HG03571 (cell line): Measurements from ENCODE around the gene KRTAP5-5.
"Not testable (repeated sequence)": the region's sequence is repeated elsewhere in the genome, so short reads cannot be mapped to it uniquely, and the experiment has no call there.

Source experiments
- ATAC-seq: cut with Tn5 transposase; IDR thresholded peaks from one replicate; pipeline ENCODE4 v1.9.1; 2021; ENCODE audit not compliant: unreplicated experiment

Gene KRTAP5-5

DNA sequence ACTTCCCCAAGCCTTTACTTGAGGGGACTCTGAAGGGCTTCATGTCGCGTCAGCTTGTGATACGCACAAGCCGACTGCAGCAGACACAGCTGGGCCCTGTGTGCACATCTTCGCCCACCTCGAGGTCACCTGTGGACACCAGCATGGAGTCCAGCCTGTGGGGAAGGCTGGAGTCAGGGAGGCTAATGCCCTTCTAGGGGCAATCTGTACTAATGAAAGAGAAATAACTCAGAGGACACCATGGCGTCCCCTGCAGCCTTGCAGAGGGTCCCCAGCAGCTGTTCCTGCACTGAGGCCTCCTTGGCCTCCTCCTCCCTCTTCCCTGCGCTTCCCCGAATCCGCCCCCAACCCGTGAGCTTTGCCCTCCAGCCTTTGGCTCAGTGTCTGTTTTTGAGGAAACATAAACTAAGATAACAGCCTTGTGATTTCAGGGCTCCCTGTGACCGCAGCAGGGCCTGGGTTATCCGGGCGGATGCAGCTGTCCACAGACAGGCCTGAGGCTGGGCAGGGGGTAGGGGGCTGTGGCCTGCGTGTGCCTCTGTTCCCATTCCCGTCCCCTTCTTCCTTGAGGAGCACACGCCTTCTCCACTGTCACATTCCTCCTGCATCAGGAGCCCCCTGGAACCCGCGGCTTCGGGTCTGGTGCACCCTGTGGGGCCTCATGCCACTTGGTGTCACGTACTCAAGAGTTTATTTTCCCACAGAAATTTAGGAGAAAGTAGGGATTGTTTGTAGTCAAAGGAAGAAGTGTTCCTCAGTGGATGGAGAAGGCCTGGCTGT is 25.0 kb downstream of the KRTAP5-5 start:
- ATAC-seq = no peak

DNA sequence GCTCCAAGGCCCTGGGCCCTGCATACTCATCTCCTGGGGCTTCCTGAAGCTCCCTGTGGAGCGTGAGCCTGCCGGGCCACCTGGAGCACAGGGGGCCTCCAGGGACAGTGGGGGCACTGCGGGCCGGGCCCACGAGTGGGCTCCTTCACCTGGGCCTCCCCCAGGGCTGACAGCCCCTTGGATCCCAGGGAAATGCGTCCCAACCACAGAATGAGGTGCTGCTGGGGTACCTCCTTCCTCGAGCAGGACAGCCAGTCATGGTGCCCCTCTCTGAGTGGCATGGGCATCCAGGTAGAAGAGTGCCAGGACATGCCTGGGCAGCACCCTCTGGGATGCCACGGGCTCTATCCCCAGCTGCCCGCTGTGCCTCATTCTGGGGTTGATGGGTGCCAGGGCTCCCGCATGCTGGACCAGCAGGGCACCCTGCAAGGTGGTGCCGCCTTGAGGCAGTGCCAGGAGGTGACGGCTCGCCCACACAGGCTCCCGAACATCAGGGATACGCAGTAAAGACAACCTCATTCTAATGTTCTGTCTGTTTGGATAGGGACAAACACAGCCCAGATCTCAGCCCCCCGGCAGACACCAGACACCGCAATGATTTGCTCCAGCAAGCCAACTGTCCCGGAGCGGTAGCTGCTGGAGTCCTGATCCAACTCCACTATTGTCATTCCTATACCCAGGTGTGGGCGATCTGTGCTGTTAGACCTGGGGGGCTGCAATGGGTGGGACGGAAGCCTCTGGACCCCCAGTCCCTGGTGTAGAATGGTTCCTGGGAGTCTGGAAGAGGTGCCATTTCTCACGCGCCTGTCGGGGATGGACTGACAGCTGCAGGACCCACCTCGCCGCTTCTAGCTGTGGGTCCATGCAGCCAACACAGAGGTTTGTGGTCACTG is 25.8 kb downstream of the KRTAP5-5 start:
- ATAC-seq = no peak

DNA sequence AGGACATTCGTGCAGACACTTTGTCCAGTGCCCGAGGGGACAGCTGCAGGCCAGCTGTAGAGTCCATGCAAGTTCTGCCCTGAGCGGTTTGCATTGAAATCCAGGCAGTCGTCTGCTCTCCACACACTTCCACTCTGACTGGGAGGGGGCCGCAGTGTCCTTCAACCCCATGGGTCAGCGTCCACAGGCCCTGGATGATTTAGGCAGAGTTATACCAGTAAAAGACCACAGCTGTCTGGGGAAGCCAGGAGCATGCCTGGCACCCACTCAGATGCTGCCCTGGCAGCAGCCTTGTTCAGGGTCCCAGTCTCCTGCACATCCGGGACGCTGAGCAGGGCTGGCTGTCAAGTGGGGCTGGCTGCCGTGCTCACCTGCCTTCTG is 26.5 kb downstream of the KRTAP5-5 start:
- no peak for ATAC-seq

DNA sequence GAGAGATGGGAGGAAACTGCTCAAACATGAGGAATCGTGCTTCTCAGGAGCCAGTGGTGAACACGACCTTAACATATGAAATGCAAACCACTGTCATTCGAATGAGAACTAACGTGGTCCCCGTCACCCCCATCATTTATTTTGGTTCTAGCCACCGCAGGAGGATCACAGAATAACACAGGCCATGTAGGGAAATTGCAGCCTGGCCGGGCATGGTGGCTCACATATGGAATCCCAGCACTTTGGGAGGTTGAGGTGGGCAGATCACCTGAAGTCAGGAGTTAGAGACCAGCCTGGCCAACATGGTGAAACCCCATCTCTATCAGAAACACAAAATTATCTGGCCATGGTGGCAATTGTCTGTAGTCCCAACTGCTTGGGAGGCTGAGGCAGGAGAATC is 27.1 kb downstream of the KRTAP5-5 start:
- ATAC-seq = no peak

DNA sequence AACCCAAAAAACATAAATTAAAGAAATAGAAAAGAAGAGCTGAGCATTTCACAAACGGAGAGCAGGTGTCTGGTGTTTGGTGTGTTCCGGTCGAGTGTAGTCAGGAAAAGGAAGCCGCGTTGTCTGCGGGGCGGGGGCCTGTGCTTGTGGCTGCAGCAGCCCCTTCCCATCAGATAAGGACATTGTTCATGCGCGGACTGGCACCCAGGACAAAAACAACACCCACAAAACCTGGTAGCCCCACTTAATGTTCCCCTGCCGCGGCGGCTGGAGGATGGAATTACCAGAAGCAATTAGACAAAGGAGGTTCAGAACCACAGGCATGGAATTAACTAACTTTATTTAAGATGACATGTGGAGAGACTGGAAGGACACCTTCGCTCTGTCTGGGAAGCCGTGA is 29.9 kb downstream of the KRTAP5-5 start:
- ATAC-seq = no peak

DNA sequence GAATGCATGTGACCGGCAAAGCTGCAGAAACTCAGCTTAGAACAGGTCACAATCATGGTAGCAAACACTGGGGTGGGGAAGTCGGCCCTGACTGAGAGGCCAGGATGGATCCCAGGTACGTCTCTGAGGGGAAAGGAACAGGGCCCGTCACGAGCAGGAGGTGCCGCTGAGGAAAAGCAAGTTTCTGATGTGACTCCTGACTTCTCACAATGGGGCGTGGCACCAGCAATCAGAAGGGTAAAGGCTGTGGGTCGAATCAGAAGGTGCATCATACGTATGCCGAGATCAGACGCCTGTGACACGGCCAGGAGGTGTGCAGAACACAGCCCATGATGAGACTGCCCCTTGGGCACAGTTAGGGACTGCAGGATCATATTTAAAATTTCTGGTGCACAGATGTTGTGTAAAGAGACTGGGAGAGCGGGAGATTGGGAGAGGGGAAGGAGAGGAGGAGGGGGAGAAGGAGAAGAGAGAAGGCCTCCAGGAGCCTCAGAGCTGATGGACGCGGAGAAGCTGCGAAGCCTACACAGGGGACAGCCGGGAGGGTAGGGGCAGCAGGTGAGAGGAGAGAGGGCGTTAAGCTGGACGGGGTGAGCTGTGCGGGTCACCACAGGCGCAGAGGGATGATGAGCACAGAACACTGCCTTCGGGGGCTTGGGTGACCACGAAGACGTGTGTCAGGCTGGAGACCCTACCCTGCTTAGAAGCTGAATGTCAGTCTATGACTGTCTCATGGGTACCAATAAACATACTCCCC is 30.7 kb downstream of the KRTAP5-5 start:
- ATAC-seq = no peak

DNA sequence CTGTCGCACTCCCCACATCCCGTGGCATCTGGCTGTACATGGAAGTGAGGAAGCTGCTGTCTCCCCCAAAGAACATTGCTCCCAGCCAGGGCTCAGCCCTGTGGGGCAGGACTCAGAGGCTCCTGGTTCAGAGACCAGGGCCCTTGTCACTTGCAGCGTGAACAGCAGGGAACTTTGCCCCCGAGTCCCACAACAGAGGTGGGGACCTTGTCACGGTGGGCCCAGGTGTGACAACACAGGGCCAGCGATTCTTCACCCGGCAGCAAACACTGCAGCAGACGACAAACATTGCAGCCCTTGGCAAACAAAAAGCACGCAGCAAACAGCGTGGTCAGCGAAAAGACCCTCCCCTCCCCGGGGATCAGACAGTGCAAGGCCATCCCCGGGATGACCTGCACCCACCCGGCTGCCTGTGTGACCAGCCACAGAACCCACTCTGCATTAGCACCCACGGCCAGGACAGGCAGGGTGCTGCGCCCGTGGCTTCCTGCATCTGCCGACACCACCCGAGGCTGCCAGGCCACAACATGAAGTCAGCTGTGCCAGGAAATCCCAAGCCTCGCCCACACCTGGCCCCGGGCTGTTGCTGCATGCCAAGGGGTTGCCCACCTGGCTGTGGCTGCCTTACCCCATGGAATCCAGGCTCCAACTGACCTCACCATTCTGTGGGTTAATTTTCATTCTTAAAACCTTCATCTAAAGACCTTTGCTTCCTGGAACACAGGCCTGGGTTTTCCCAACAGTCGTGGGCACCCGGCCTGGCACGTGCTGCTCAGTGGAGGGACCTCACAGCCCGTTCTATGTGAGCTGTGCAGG is 32.1 kb downstream of the KRTAP5-5 start:
- not testable (repeated sequence) for ATAC-seq

DNA sequence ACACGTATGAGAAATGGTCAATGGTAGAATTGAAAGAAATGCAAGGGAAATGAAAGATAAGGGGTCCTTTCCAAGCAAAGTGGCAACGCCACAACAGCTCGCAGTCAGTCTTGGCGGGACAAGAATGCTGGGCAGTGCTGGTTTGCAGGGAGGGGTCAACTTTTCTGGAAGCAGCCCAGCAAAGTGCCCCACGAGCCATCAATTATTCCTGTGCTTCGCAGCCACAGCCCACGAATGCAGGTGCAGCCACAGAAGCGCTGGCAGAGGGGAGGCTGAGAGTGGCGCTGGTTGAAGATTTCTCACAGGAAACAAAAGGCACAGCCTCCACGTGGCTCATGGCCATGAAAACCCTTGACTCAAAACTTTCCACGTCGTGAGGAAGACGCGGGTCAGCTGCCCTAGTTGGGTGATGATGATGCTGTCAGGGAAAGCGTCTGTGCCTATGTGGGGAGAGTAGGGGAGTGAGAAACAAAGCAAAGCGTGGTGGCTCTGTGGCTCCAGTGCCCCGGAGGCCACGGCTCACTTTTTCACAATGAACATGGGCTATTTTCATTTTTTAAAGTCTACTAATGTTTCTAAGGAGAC is 33.2 kb downstream of the KRTAP5-5 start:
- not testable (repeated sequence) for ATAC-seq

DNA sequence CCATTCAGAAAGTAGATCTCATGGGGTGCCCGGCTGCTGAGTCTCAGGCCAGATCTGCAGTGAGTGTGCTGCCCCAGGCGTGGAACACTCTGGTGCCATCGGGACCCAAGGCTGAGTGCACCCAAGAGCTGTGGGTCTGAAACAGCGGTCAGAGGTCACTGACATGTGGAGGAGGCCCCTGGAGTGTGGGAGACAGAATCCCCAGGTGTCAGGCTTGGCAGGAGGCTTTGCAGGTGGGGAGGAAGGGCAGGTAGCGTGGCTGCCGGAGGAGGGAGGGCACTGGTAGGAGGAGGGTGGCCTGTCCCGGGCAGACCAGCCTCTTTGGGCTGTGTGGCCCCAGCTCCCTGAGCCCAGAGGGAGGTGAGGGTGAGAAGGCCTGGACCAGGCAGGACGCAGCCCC is 35.7 kb downstream of the KRTAP5-5 start:
- no peak for ATAC-seq

DNA sequence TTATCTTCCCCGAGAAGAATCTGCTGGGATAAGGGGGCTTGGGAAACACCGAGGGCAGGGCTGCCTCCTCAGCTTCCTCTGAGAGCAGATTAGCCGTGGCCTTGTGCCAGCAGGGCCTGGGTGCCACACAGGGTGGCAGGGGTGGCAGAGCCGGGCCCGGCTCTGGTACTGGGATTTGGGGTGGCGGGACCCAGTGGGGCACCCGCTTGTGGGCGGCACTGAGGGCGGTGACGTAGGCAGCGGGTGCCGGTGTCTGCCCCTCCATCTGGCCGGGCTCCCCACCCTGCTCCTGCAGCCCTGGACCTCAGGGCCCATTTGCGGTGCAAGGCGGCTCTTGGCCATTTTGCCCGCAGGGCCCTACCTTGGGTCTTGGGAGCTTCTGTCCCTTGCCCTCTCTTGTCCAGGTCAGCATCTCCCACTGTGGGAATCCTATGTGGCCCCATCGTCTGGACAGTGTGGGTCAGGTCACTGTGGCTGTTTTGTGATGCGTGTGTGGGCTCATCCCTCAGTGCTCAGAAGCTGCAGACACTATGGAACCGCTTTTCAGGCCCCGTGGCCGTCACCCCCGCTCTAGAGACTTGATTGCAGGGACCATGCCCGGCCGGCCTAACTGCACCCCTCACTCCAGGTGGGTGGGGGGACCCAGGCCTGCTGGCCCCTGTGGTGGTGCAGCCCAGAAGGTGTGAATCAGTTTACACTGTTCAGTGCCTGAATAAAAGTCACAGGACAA is 37.7 kb downstream of the KRTAP5-5 start:
- no peak for ATAC-seq

DNA sequence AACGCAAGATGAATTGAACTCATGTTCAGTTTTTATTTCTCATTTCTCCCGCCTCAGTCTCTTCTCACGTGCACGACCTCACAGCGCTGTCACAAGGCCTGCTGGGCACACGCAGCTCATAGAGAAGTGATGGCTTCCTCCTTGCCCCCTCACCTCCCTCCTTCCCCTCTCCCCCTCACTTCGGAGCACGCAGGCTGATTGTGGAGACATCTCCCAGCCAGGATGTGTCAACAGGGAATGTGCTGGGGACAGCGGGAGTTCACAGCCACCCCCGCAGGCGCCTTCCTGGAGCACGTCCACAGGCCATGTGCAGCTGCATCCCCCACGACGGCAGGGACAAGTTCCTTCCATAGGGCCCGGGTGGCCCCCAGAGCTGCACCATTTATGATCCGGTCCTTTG is 38.3 kb downstream of the KRTAP5-5 start:
- no peak for ATAC-seq

DNA sequence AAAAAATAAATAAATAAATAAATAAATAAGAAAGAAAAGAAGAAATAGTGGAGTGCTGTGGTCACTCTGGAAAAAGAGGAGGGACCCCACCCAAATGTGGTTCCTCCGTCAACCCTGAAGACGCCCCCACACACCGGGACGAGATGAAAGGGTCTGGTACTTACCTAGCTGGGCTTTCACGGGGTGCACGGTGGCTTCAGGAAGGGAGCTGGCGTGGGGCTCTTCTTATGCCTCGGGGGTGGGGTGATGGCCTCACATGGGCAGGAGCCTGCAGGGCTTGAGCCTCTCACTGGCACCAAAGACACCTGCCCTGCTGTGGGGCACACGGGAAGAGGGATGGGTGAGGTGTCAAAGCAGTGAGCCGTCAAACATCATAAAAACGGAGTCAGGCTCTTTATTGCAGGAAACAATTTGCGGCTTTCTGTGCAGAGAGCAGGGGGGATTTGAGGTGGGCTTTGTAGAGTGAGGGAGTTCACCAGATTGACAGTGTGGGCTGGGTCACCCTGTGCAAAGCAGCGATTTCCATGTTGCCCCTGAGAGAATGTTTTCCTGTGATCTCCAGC is 39.4 kb downstream of the KRTAP5-5 start:
- ATAC-seq = no peak

DNA sequence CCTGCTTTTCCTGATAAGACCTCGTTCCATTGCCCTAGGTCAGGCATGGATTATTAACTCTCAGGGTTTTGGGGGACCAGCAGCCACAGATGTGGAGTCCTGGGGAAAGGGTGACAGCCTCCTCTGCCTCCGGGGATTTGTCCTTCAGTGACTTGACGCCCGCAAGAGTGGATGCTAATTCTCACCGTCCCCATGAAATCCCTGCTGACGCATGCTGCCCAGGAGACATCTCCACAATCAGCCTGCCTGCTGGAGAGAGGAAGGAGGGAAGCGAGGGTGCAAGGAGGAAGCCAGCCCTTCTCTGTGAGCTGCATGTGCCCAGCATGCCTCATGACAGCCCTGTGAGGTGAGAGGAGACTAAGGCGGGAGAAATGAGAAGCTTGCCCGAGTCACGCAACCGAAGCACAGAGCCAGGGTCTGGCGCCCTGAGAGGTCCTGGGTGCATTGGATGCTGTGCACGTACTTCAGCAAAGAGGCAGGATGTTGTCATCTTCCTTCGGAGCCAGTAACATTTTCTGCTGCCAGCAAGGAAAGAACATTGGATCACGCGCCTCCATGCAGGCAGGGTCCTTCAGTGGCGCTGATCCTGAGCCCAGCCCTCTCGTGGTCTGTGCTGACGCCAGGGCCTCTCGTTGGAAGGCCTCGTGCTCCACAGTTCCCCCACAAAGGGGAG is 40.1 kb downstream of the KRTAP5-5 start:
- ATAC-seq = no peak

DNA sequence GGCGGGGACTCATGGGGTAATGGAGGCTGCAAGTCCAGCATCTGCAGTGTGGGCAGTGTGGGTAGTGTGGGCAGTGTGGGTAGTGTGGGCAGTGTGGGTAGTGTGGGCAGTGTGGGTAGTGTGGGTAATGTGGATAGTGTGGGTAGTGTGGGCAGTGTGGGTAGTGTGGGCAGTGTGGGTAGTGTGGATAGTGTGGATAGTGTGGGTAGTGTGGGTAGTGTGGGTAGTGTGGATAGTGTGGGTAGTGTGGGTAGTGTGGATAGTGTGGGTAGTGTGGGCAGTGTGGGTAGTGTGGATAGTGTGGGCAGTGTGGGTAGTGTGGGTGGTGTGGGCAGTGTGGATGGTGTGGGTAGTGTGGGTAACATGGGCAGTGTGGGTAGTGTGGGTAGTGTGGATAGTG is 40.9 kb downstream of the KRTAP5-5 start:
- ATAC-seq = not testable (repeated sequence)

DNA sequence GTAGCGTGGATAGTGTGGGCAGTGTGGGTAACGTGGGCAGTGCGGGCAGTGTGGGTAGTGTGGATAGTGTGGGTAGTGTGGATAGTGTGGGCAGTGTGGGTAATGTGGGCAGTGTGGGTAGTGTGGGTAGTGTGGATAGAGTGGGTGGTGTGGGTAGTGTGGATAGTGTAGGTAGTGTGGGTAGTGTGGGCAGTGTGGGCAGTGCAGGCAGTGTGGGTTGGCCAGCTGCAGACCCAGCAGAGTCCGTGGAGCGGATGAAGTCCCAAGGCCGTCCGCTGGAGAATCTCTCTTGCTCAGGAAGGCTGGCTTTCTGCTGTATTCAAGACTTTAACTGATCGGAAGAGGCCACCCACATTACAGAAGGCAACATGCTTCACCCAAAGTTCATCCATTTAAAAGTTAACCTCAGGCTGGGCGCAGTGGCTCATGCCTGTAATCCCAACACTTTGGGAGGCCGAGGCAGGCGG is 41.4 kb downstream of the KRTAP5-5 start:
- ATAC-seq = no peak

DNA sequence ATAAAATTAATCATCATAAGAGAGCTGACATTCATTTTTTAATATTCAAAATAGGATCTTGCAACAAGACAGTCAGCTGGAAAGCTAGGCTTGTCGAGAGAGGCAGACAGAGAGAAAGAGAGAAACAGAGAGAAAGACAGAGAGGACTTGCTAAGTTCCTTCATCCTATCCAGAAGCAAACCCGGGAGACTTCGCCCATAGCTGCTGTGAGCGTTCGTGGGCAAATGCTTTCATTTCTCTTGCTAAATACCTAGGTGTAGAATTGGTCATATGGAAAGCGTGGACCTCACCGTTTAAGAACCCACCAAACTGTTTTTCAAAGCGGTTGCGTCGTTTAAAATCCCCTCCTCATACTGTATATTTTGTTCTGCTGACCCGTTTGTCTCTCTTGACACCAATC is 42.1 kb downstream of the KRTAP5-5 start:
- ATAC-seq = no peak

DNA sequence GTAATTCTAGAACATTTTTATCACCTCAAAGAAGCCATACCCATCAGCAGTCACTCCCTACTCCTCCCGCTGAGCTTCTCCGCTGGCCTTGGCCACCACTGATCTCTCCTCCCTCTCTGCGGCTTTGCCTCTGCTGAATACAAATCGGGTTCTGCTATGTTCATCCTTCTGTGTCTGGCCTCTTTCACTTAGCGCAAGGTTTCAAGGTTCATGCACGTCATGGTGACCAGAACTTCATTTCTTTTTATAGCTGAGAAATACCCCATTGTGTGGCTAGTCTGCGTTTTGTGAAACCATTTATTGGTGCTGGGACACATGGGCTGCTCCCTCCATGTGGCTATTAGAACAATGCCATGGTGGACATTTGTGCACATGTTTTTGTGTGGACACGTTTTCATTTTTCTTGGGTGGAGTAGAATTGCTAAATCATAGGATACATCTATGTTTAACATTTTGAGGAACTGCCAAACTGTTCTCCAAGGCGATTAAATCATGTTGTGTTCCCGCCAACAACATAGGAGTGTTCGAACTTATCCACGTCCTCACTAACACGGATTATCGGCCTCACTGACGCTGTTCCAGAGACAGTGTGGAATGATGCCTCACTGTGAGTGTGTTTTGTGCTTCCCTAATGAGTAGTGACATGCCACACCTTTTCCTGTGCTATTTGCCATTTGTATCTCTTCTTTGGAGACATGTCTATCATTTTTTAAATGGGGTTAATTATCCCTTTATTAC is 43.2 kb downstream of the KRTAP5-5 start:
- no peak for ATAC-seq
